Measurements from ENCODE around the gene RELN. TPM values are rescaled to one million over a fixed set of nuclear protein-coding genes. Genes with fewer than 3 reads are reported as not detected.

The RELN gene
- total RNA-seq, 2 donors from 2014 or later: 3.9 to 8.5 TPM

DNA sequence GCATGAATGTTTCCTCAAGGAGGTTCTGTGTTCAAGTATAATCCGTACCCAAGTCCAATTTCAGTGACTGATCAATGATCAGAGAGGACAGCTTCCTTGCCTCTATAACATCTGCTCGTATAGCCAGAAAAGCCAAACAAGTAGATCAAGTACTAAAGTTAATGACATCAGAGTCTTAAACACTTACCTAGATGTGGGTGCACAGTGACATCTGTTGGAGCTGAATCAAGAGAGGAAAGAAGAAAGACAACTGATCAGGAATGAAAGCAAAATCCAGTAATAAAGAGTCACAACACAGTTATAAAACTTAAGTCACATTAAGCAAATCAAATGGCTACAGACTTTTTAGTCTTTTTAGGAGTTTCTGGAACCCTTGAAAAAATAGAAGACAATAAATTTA lies 236.5 kb downstream of the RELN start:
- H3K4me1 ChIP-seq (ENCODE audit: control insufficient read depth, insufficient read depth, low read length): no peaks in the 10 kb centered on the region
- TF ChIP-seq CTCF (conservative IDR thresholded peaks at IDR 0.05): no peak
- no peak overlapping the region for H3K27ac ChIP-seq (ENCODE audit: low read depth, low read length)
- Mint-ChIP-seq H3K9me3 (peaks cover 2% of the 10 kb centered on the region), H3K27me3 (ENCODE audit: insufficient read depth) (no peaks in the 10 kb centered on the region), H3K27ac (no peak overlapping the region), H3K36me3 (ENCODE audit: low read depth) (no peaks in the 10 kb centered on the region), H3K4me1 (no peaks in the 10 kb centered on the region), H3K4me3 (no peak overlapping the region)
- no peak for DNase-seq
- H3K9me3 ChIP-seq (ENCODE audit: control insufficient read depth, low read length): no peaks in the 10 kb centered on the region
- 80 to 81% methylated on average over 1 to 2 of the region's 2 CpGs for WGBS, 2 experiments (ENCODE audit: insufficient coverage in 1 of 2, insufficient read length in 1 of 2)
- H3K27me3 ChIP-seq (ENCODE audit: control insufficient read depth, insufficient read depth, low read length, poor library complexity, severe bottlenecking): no peaks in the 10 kb centered on the region
- H3K4me3 ChIP-seq (ENCODE audit: low read length): no peak overlapping the region
- no peak overlapping the region for H3K9ac ChIP-seq (ENCODE audit: extremely low read depth, low read length, poor library complexity, severe bottlenecking)
- no peaks in the 10 kb centered on the region for H3K36me3 ChIP-seq (ENCODE audit: control insufficient read depth, insufficient read depth, low read length)

GRCh38 chr7:103751311-103751880 lies 238.1 kb downstream of the RELN start:
- H3K27ac Mint-ChIP-seq: no peak overlapping the region
- TF ChIP-seq CTCF (conservative IDR thresholded peaks at IDR 0.05): no peak
- DNase-seq: no peak
- H3K4me1 Mint-ChIP-seq: no peaks in the 10 kb centered on the region
- Histone ChIP-seq H3K27ac (ENCODE audit: low read depth, low read length) (no peak overlapping the region), H3K36me3 (ENCODE audit: control insufficient read depth, insufficient read depth, low read length) (no peaks in the 10 kb centered on the region), H3K9ac (ENCODE audit: extremely low read depth, low read length, poor library complexity, severe bottlenecking) (no peak overlapping the region), H3K4me3 (ENCODE audit: low read length) (no peak overlapping the region), H3K9me3 (ENCODE audit: control insufficient read depth, low read length) (no peaks in the 10 kb centered on the region), H3K4me1 (ENCODE audit: control insufficient read depth, insufficient read depth, low read length) (no peaks in the 10 kb centered on the region), H3K27me3 (ENCODE audit: control insufficient read depth, insufficient read depth, low read length, poor library complexity, severe bottlenecking) (no peaks in the 10 kb centered on the region)
- no peak overlapping the region for H3K4me3 Mint-ChIP-seq
- no peaks in the 10 kb centered on the region for H3K27me3 Mint-ChIP-seq (ENCODE audit: insufficient read depth)
- 83 to 89% methylated on average over 4 to 8 of the region's 8 CpGs for WGBS, 2 experiments (ENCODE audit: insufficient coverage in 1 of 2, insufficient read length in 1 of 2)
- no peaks in the 10 kb centered on the region for H3K36me3 Mint-ChIP-seq (ENCODE audit: low read depth)
- H3K9me3 Mint-ChIP-seq: peaks cover 2% of the 10 kb centered on the region

GRCh38 chr7:103748680-103749079 lies 240.8 kb downstream of the RELN start:
- WGBS, 2 experiments (ENCODE audit: insufficient coverage in 1 of 2, insufficient read length in 1 of 2): 90% methylated on average over 1 of the region's 1 CpG; no CpG with 5 or more reads in 1 of the 2 experiments
- no peak overlapping the region for H3K4me3 ChIP-seq (ENCODE audit: low read length)
- TF ChIP-seq CTCF (conservative IDR thresholded peaks at IDR 0.05): no peak
- no peaks in the 10 kb centered on the region for H3K36me3 ChIP-seq (ENCODE audit: control insufficient read depth, insufficient read depth, low read length)
- H3K27me3 ChIP-seq (ENCODE audit: control insufficient read depth, insufficient read depth, low read length, poor library complexity, severe bottlenecking): no peaks in the 10 kb centered on the region
- no peaks in the 10 kb centered on the region for H3K4me1 ChIP-seq (ENCODE audit: control insufficient read depth, insufficient read depth, low read length)
- H3K9ac ChIP-seq (ENCODE audit: extremely low read depth, low read length, poor library complexity, severe bottlenecking): no peak overlapping the region
- no peaks in the 10 kb centered on the region for H3K4me1 Mint-ChIP-seq
- H3K27me3 Mint-ChIP-seq (ENCODE audit: insufficient read depth): no peaks in the 10 kb centered on the region
- H3K9me3 Mint-ChIP-seq: peaks cover 4% of the 10 kb centered on the region
- no peak for DNase-seq
- H3K9me3 ChIP-seq (ENCODE audit: control insufficient read depth, low read length): no peaks in the 10 kb centered on the region
- no peak overlapping the region for H3K4me3 Mint-ChIP-seq
- H3K36me3 Mint-ChIP-seq (ENCODE audit: low read depth): no peaks in the 10 kb centered on the region
- H3K27ac Mint-ChIP-seq: no peak overlapping the region
- no peak overlapping the region for H3K27ac ChIP-seq (ENCODE audit: low read depth, low read length)

Data from endodermal cell (in vitro differentiated cells).